K562 (cell line): ENCODE results near the gene CPSF4L. TPM values are rescaled to one million over a fixed set of nuclear protein-coding genes. Genes with fewer than 3 reads are reported as not detected.

Source experiments
- ATAC-seq: fragments of 200-7000 bp; cut with Tn5 transposase; 3 replicates; pipeline ENCODE4 v1.9.1; 2020; ENCODE audit warnings: moderate library complexity
- BruUV-seq: library from RNA; stranded (reverse); fragments of 400-500 nt; replicated peaks from 2 replicates; lab custom pipeline; 2021; lab: Mats Ljungman, UMichigan
- CTCF ChIA-PET: fragments of 300-600 bp; formaldehyde crosslinking; extraction: SDS; loops from one replicate; lab custom pipeline; 2021; ENCODE audit warnings: low intra/inter-chr PET ratio; lab: Yijun Ruan, JAX
- POLR2A ChIA-PET: fragments of 300-600, 350-650 bp; sonication (Branson Sonifier 250); formaldehyde crosslinking; extraction: SDS; loops from one replicate; lab custom pipeline; 2021; ENCODE audit warnings: antibody characterized with exemption, inconsistent platforms; lab: Yijun Ruan, JAX
- DNase-seq, 4 experiments: peaks; one replicate each; pipeline versions ENCODE4 v3.0.0 to v3.0.0-alpha.2; 2011 to 2018; ENCODE audit warnings: low spot score in 3 of 4, mixed read lengths in 3 of 4; ENCODE audit errors: extremely low read depth in 1 of 4
- FAIRE-seq: peaks from 2 replicates; lab custom pipeline; 2011; peaks lifted over from hg19 to GRCh38; lab: Jason Lieb, UNC
- H2AFZ ChIP-seq: 2 replicates; pipeline ENCODE4 v1.6.0; 2011; ENCODE audit warnings: low read depth, low read length, control low read depth, inconsistent platforms
- H3K27ac ChIP-seq: fragments of 200-600 bp; 3 replicates; pipeline ENCODE4 v1.8.0; 2011; ENCODE audit warnings: low read depth, mild to moderate bottlenecking, control low read depth, inconsistent platforms, low read length, moderate library complexity, mixed read lengths; ENCODE audit errors: extremely low read depth
- H3K27me3 ChIP-seq, 2 experiments: fragments of 300-600 bp in 1 of 2; 2 replicates in 1 of 2; 3 replicates in 1 of 2; pipeline versions ENCODE4 v1.6.0 to v1.8.0; 2011; ENCODE audit warnings: inconsistent platforms in 2 of 2, low read length in 2 of 2, mild to moderate bottlenecking in 1 of 2, mixed read lengths in 1 of 2, moderate library complexity in 1 of 2; ENCODE audit not compliant: control insufficient read depth in 2 of 2, insufficient read depth in 2 of 2
- H3K36me3 ChIP-seq: fragments of 300-600 bp; 3 replicates; pipeline ENCODE4 v1.8.0; 2011; ENCODE audit warnings: mild to moderate bottlenecking, low read length, inconsistent platforms; ENCODE audit not compliant: control insufficient read depth, insufficient read depth
- H3K4me1 ChIP-seq, 2 experiments: fragments of 200-600 bp in 1 of 2; replicated peaks in 1 of 2; 2 replicates in 1 of 2; 3 replicates in 1 of 2; pipeline versions ENCODE4 v1.5.1 to v1.8.0; 2011; ENCODE audit warnings: inconsistent platforms in 2 of 2, low read length in 2 of 2, mild to moderate bottlenecking in 1 of 2, mixed read lengths in 1 of 2, moderate library complexity in 1 of 2; ENCODE audit not compliant: control insufficient read depth in 2 of 2, insufficient read depth in 2 of 2
- H3K4me2 ChIP-seq: 2 replicates; pipeline ENCODE4 v1.6.1; 2011; ENCODE audit warnings: low read length, control low read depth, inconsistent platforms, mixed read lengths; ENCODE audit not compliant: insufficient read depth
- H3K4me3 ChIP-seq: fragments of 200-600 bp; sonication (generic), shearing (Covaris generic); 2 replicates; pipeline ENCODE4 v1.5.1; 2016; ENCODE audit warnings: control low read depth, inconsistent platforms
- H3K79me2 ChIP-seq: fragments of 200-600 bp; 3 replicates; pipeline ENCODE4 v1.8.0; 2011; ENCODE audit warnings: low read length, inconsistent platforms; ENCODE audit not compliant: control insufficient read depth, insufficient read depth
- H3K9ac ChIP-seq, 2 experiments: 2 replicates each; pipeline versions ENCODE4 v1.6.0 to v1.6.1; 2011; ENCODE audit warnings: low read depth in 2 of 2, low read length in 2 of 2, control low read depth in 1 of 2, inconsistent platforms in 1 of 2, mild to moderate bottlenecking in 1 of 2, mixed read lengths in 1 of 2; ENCODE audit not compliant: insufficient read depth in 1 of 2
- H3K9me1 ChIP-seq: one replicate; pipeline ENCODE4 v1.6.0; 2011; ENCODE audit warnings: inconsistent platforms, mild to moderate bottlenecking, low read length, moderate library complexity; ENCODE audit not compliant: control insufficient read depth, insufficient read depth
- H3K9me3 ChIP-seq: replicated peaks from 2 replicates; pipeline ENCODE4 v1.5.1; 2011; ENCODE audit warnings: low read depth, low read length, inconsistent platforms; ENCODE audit not compliant: control insufficient read depth, insufficient read depth
- H4K20me1 ChIP-seq: replicated peaks from 2 replicates; pipeline ENCODE4 v1.6.1; 2011; ENCODE audit warnings: low read length, inconsistent platforms, mixed read lengths; ENCODE audit not compliant: control insufficient read depth, insufficient read depth
- PRMT5 ChIP-seq: sonication (generic); formaldehyde crosslinking; IDR thresholded peaks from 2 replicates; pipeline ENCODE4 v1.5.0; 2020; ENCODE audit warnings: missing genetic modification reagents
- U2AF2 ChIP-seq: fragments of 200-400 bp; formaldehyde crosslinking; optimal IDR thresholded peaks from 2 replicates; pipeline ENCODE3; 2017; ENCODE audit warnings: low read depth, mild to moderate bottlenecking, low read length
- USF1 ChIP-seq: sonication (generic); formaldehyde crosslinking; IDR thresholded peaks from 2 replicates; pipeline ENCODE4 v1.9.0; 2022; ENCODE audit warnings: mild to moderate bottlenecking, missing genetic modification reagents
- WGBS: fragments of 100-300 bp; shearing (Covaris generic); methylation state at CpG from one replicate; pipeline ENCODE4 v1.1.6; 2016; ENCODE audit warnings: low coverage, mixed read lengths; ENCODE audit not compliant: insufficient coverage; ENCODE audit errors: missing lambda C conversion rate; 5-methylcytosine and 5-hydroxymethylcytosine counted together
- in situ Hi-C: fragments of 300-500 bp; cut with MboI; formaldehyde crosslinking; loops from 4 replicates; pipeline ENCODE4 v1.15.0; 2018; ENCODE audit warnings: inconsistent platforms, mixed read lengths
- intact Hi-C: fragments of 100-400 bp; cut with micrococcal nuclease; formaldehyde crosslinking; loops from 2 replicates; pipeline ENCODE4 v1.14.2; 2022
- polyA plus RNA-seq, 8 experiments: library from polyadenylated mRNA; depleted of rRNA in 4 of 8; stranded (reverse) in 5 of 8; unstranded in 3 of 8; fragments of >200 nt; fragmentation: Nextera tagmentation in 2 of 8; fragmentation: Illumina TruSeq in 1 of 8; extraction: Ambion mirVana in 2 of 8; extraction: Trizol in 1 of 8; gene quantifications; 2 replicates each; pipeline versions ENCODE4 v1.2.1 to v1.2.3, GENCODE V29; 2011 to 2014; ENCODE audit warnings: inconsistent platforms in 1 of 8, missing spikeins in 1 of 8
- total RNA-seq, 7 experiments: library from RNA; depleted of rRNA in 6 of 7; stranded (reverse); fragments of >200 nt in 6 of 7; fragmentation: Illumina TruSeq in 2 of 7; extraction: Trizol in 2 of 7; gene quantifications; 2 replicates each; pipeline versions ENCODE4 v1.2.1 to v1.2.3, GENCODE V29; 2011 to 2021; ENCODE audit warnings: low replicate concordance in 1 of 7

CPSF4L gene
- total and polyA plus RNA-seq, 9 of the 15 experiments (the other 6 are each of a cell fraction or from before 2014, with no cell fraction given), result not detected

GRCh38 chr17:73266796-73267195 is 5.1 kb upstream of the CPSF4L start:
- ATAC-seq, result no peak
- no peak for DNase-seq
- H3K4me3 ChIP-seq, result no peak overlapping the region
- BruUV-seq, result no TSS peak
- FAIRE-seq, result no peak
- no peak overlapping the region for H3K9ac ChIP-seq
- H3K9me3 ChIP-seq, result no peaks in the 10 kb centered on the region
- CTCF ChIA-PET, result no interaction called here
- H3K36me3 ChIP-seq, result no peaks in the 10 kb centered on the region
- TF ChIP-seq U2AF2, result no peak
- no peak for TF ChIP-seq PRMT5
- no peak for TF ChIP-seq USF1 (CRISPR knock-in tag)
- H2AFZ ChIP-seq, result no peak overlapping the region
- H3K27me3 ChIP-seq, result peaks cover 0 to 8% of the 10 kb centered on the region in 2 experiments; a peak in 2 of 5 replicates
- in situ Hi-C loops (no loop called here), intact Hi-C loops (no loop called here)
- POLR2A ChIA-PET, result interaction anchor here (1.1 kb wide), 1 partner anchor 13 kb away, joined by 3 read pairs; no protein-coding TSS in a partner anchor
- no peak overlapping the region for H3K27ac ChIP-seq
- H4K20me1 ChIP-seq, result no peaks in the 10 kb centered on the region; the same call in 1 of the 2 replicates
- H3K4me1 ChIP-seq, result peaks cover 0 to 9% of the 10 kb centered on the region in 2 experiments; a peak in 1 of 5 replicates
- no peak overlapping the region for H3K4me2 ChIP-seq
- H3K79me2 ChIP-seq, result no peaks in the 10 kb centered on the region
- H3K9me1 ChIP-seq, result no peaks in the 10 kb centered on the region
- WGBS, result 16% methylated on average over 11 of the region's 11 CpGs
